KMS-11 (cell line): ENCODE results near the gene C2orf69.

Experiments
- H2AFZ ChIP-seq: fragments of 200-600 bp; sonication (generic); 2 replicates; pipeline ENCODE4 v1.6.1; 2016; ENCODE audit warnings: antibody characterized with exemption, mixed run types, low read depth
- H3K27ac ChIP-seq: fragments of 200-600 bp; sonication (generic); 2 replicates; pipeline ENCODE4 v1.6.1; 2016; ENCODE audit warnings: mild to moderate bottlenecking, mixed run types
- H3K27me3 ChIP-seq: fragments of 200-600 bp; sonication (generic); 2 replicates; pipeline ENCODE4 v1.6.1; 2017; ENCODE audit warnings: mild to moderate bottlenecking, low read depth, mixed run types, moderate library complexity; ENCODE audit not compliant: insufficient read depth
- H3K36me3 ChIP-seq: fragments of 200-600 bp; sonication (generic); 2 replicates; pipeline ENCODE4 v1.6.1; 2017; ENCODE audit warnings: mild to moderate bottlenecking, mixed run types; ENCODE audit not compliant: insufficient read depth
- H3K4me1 ChIP-seq: fragments of 200-600 bp; sonication (generic); 2 replicates; pipeline ENCODE4 v1.6.1; 2016; ENCODE audit warnings: mild to moderate bottlenecking, low read depth, mixed run types; ENCODE audit not compliant: poor library complexity, severe bottlenecking
- H3K4me2 ChIP-seq: fragments of 200-600 bp; sonication (generic); 2 replicates; pipeline ENCODE4 v1.7.0; 2016; ENCODE audit warnings: mild to moderate bottlenecking, mixed run types
- H3K4me3 ChIP-seq: fragments of 200-600 bp; sonication (generic); IDR thresholded peaks from 2 replicates; pipeline ENCODE4 v1.6.1; 2017; ENCODE audit warnings: low read depth, low read length, mixed read lengths; ENCODE audit not compliant: insufficient read depth
- H3K79me2 ChIP-seq: fragments of 200-600 bp; sonication (generic); 2 replicates; pipeline ENCODE4 v1.6.1; 2016; ENCODE audit warnings: low read depth, mixed run types; ENCODE audit not compliant: insufficient read depth
- H3K9ac ChIP-seq: fragments of 200-600 bp; sonication (generic); 2 replicates; pipeline ENCODE4 v1.6.1; 2016; ENCODE audit warnings: mild to moderate bottlenecking, mixed run types
- H4K20me1 ChIP-seq: fragments of 200-600 bp; sonication (generic); 2 replicates; pipeline ENCODE4 v1.6.1; 2016; ENCODE audit warnings: mild to moderate bottlenecking, mixed run types; ENCODE audit not compliant: insufficient read depth
- CTCF ChIP-seq: fragments of 200-600 bp; sonication (generic); conservative IDR thresholded peaks from 2 replicates; pipeline ENCODE4 v1.6.1; 2017; ENCODE audit warnings: low read depth, mild to moderate bottlenecking, antibody characterized with exemption, low read length, moderate library complexity, mixed read lengths

C2orf69 gene

GRCh38 chr2:199973703-199974102, 62.6 kb downstream of the C2orf69 start:
- Histone ChIP-seq H3K9ac (no peak overlapping the region), H3K27me3 (no peaks in the 10 kb centered on the region), H3K79me2 (no peaks in the 10 kb centered on the region), H3K4me2 (no peak overlapping the region), H2AFZ (no peak overlapping the region), H3K4me1 (peaks cover 23% of the 10 kb centered on the region), H3K4me3 (no peak overlapping the region), H3K36me3 (no peaks in the 10 kb centered on the region), H4K20me1 (no peaks in the 10 kb centered on the region), H3K27ac (no peak overlapping the region)
- no peak; the same call in 1 of the 2 replicates for TF ChIP-seq CTCF

GRCh38 chr2:199975273-199975895, 64.3 kb downstream of the C2orf69 start:
- H3K27me3 ChIP-seq, result no peaks in the 10 kb centered on the region
- H3K27ac ChIP-seq, result no peak overlapping the region
- H4K20me1 ChIP-seq, result no peaks in the 10 kb centered on the region
- H3K4me2 ChIP-seq, result no peak overlapping the region
- no peaks in the 10 kb centered on the region for H3K36me3 ChIP-seq
- H2AFZ ChIP-seq, result no peak overlapping the region
- no peaks in the 10 kb centered on the region for H3K79me2 ChIP-seq
- no peak overlapping the region for H3K4me3 ChIP-seq
- TF ChIP-seq CTCF, result no peak
- H3K4me1 ChIP-seq, result peaks cover 34% of the 10 kb centered on the region
- H3K9ac ChIP-seq, result no peak overlapping the region
